ENCODE results near the gene C1QTNF9B. TPM values are rescaled to one million over a fixed set of nuclear protein-coding genes. Genes with fewer than 3 reads are reported as not detected.
"Not testable (repeated sequence)": the region's sequence is repeated elsewhere in the genome, so short reads cannot be mapped to it uniquely, and the experiment has no call there.

C1QTNF9B gene
- polyA plus RNA-seq (ENCODE audit: insufficient read length in 4 of 4): under 1 TPM; 0.50 to 0.72 (median 0.61) TPM

- not testable (repeated sequence) for DNase-seq (ENCODE audit: low read depth in 4 of 4, low spot score in 3 of 4)
Measured at GRCh38 chr13:23897452-23897919, at the start of gene C1QTNF9B. Gene C1QTNF9B (minus strand): TSS chr13:23897502.

GRCh38 chr13:23946900-23947299 is 49.6 kb upstream of the C1QTNF9B start:
- no peak for DNase-seq (ENCODE audit: low read depth in 4 of 4, low spot score in 3 of 4)

GRCh38 chr13:23946067-23946466 is 48.8 kb upstream of the C1QTNF9B start:
- DNase-seq (ENCODE audit: low read depth in 4 of 4, low spot score in 3 of 4): no peak

GRCh38 chr13:23945612-23946011 is 48.3 kb upstream of the C1QTNF9B start:
- DNase-seq (ENCODE audit: low read depth in 4 of 4, low spot score in 3 of 4): no peak

- no peak for DNase-seq (ENCODE audit: low read depth in 4 of 4, low spot score in 3 of 4)
Measured at GRCh38 chr13:23941211-23941610, 43.9 kb upstream of the C1QTNF9B start.

GRCh38 chr13:23939666-23940065 is 42.4 kb upstream of the C1QTNF9B start:
- not testable (repeated sequence) for DNase-seq (ENCODE audit: low read depth in 4 of 4, low spot score in 3 of 4)

- no peak for DNase-seq (ENCODE audit: low read depth in 4 of 4, low spot score in 3 of 4)
Measured at GRCh38 chr13:23934520-23934919, 37.2 kb upstream of the C1QTNF9B start.

GRCh38 chr13:23928985-23929384 is 31.7 kb upstream of the C1QTNF9B start:
- DNase-seq (ENCODE audit: low read depth in 4 of 4, low spot score in 3 of 4): no peak

- no peak for DNase-seq (ENCODE audit: low read depth in 4 of 4, low spot score in 3 of 4)
Measured at GRCh38 chr13:23923031-23923430, 25.7 kb upstream of the C1QTNF9B start.

GRCh38 chr13:23922005-23922932 is 25.0 kb upstream of the C1QTNF9B start:
- no peak for DNase-seq (ENCODE audit: low read depth in 4 of 4, low spot score in 3 of 4)

- peak; percentile 35 to 56 (median 44) for DNase-seq (ENCODE audit: low read depth in 4 of 4, low spot score in 3 of 4)
Measured at GRCh38 chr13:23921451-23921888, 24.2 kb upstream of the C1QTNF9B start.

GRCh38 chr13:23919006-23919405 is 21.7 kb upstream of the C1QTNF9B start:
- no peak for DNase-seq (ENCODE audit: low read depth in 4 of 4, low spot score in 3 of 4)

- DNase-seq (ENCODE audit: low read depth in 4 of 4, low spot score in 3 of 4): no peak
Measured at GRCh38 chr13:23918208-23918607, 20.9 kb upstream of the C1QTNF9B start.

- DNase-seq (ENCODE audit: low read depth in 4 of 4, low spot score in 3 of 4): no peak
Measured at GRCh38 chr13:23915308-23915707, 18.0 kb upstream of the C1QTNF9B start.

- DNase-seq (ENCODE audit: low read depth in 4 of 4, low spot score in 3 of 4): no peak
Measured at GRCh38 chr13:23912469-23912868, 15.2 kb upstream of the C1QTNF9B start.

GRCh38 chr13:23909606-23910005 is 12.3 kb upstream of the C1QTNF9B start:
- DNase-seq (ENCODE audit: low read depth in 4 of 4, low spot score in 3 of 4): no peak

- DNase-seq (ENCODE audit: low read depth in 4 of 4, low spot score in 3 of 4): no peak
Measured at GRCh38 chr13:23905766-23906165, 8.5 kb upstream of the C1QTNF9B start.

- DNase-seq (ENCODE audit: low read depth in 4 of 4, low spot score in 3 of 4): no peak
Measured at GRCh38 chr13:23903906-23904280, 6.6 kb upstream of the C1QTNF9B start.

GRCh38 chr13:23902975-23903905 is 5.9 kb upstream of the C1QTNF9B start:
- no peak for DNase-seq (ENCODE audit: low read depth in 4 of 4, low spot score in 3 of 4)

- no peak for DNase-seq (ENCODE audit: low read depth in 4 of 4, low spot score in 3 of 4)
Measured at GRCh38 chr13:23901365-23901764, 4.1 kb upstream of the C1QTNF9B start.

GRCh38 chr13:23899555-23899954 is 2.3 kb upstream of the C1QTNF9B start:
- DNase-seq (ENCODE audit: low read depth in 4 of 4, low spot score in 3 of 4): peak in 1 of 4 donors; percentile 29
